HG03139 (cell line): ENCODE measurements around the gene PYY.
"Not testable (repeated sequence)": the region's sequence is repeated elsewhere in the genome, so short reads cannot be mapped to it uniquely, and the experiment has no call there.

ENCODE experiments used
- ATAC-seq: cut with Tn5 transposase; IDR thresholded peaks from one replicate; pipeline ENCODE4 v1.9.1; 2021; ENCODE audit not compliant: unreplicated experiment

The PYY gene

GRCh38 chr17:43953746-43954145 is at the start of gene PYY:
Gene PYY, minus strand, starts transcription at chr17:43953940. Its CDS starts 457 bp downstream, at chr17:43953483.
- no peak for ATAC-seq

GRCh38 chr17:44002141-44002848 is 48.6 kb upstream of the PYY start:
- no peak for ATAC-seq

- no peak for ATAC-seq
Observed at GRCh38 chr17:44001461-44001920, 47.8 kb upstream of the PYY start.

DNA sequence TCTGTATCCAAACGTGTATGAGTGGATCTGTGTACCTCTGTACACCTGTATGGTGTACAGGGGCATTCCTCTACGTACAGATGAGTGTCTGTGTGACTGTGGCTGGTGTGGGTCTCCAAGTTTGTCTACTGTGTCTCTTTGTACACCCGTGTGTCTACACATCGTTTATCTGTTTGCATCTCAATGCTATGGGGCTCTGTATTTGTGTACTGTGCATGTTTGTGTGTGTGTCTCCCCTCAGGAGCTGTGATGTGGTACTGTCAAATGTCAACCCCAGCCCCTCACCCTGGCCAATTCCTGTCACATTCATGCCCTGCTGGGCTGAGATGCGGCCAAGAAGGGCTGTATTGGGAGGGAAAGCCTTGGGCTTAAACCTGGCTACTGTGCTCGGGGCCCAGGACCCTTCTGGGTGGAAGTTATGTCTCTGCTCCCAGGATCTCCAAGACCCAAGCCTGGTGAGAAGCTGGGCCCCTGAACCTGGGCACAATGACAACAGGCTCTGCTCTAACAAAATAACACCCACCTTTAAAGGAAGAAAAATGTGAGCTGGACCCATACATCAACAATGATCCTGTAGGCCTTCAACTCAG is 47.2 kb upstream of the PYY start:
- ATAC-seq, result no peak

- no peak for ATAC-seq
Observed at GRCh38 chr17:44000141-44000860, 46.6 kb upstream of the PYY start.

- ATAC-seq, result no peak
Observed at GRCh38 chr17:43999024-43999423, 45.3 kb upstream of the PYY start.

GRCh38 chr17:43998552-43998951 is 44.8 kb upstream of the PYY start:
- no peak for ATAC-seq

DNA sequence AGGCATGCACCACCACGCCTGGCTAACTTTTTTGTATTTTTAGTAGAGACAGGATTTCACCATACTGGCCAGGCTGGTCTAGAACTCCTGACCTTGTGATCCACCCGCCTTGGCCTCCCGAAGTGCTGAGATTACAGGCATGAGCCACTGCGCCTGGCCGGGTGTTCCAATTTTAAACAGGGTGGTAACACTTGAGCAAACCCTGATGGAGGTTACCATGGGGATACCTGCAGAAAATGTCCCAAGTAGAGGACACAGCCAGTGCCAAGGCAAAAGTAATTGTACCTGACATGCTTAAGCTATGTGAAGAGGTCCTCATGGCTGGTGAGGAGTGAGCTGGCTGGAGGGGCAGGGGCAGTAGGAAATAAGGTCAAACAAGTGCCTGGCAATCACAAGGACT is 43.4 kb upstream of the PYY start:
- not testable (repeated sequence) for ATAC-seq

GRCh38 chr17:43995150-43995471 is 41.4 kb upstream of the PYY start:
- no peak for ATAC-seq

DNA sequence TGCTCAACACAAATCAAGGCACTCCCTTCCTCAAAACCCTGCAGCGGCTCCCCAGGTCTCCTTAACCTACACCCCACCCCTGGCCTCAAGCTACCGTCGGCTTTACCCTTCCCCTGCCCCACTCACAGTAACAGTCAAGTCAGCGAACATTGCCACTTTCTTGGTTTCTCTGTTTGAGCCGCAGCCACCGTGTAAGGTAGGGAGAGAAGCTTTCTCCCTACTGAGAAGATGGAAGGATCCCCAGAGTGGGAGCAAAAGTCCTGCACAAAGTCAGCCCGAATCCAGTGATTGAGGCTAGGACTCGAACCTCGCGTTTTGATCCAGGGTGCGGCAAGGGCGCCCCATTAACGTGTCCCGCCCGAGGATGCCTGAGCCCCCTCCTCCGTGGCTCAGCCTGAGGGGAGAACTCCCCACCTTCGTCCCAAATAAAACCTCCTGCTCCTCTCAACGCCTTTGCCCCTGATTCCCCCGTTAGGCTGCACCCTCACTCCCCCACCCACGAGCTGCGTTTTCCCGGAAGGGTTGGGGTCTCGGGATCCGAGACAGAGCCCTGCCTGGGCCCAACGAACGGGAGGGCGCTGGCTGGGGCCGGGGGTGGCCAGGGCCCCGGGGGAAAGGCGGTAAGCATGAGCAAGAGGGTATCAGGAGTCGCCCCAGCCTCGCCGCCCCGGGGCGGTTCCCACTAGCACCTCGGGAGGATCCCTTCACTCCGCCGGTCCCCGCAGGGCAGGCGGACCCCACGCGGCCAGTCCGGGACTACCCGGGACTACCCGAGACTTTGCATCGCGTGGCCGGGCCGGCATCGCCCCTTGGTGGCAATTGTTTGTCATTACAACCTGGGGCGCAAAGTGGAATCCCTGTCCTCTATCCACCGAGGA is 40.8 kb upstream of the PYY start:
- ATAC-seq, result no peak

DNA sequence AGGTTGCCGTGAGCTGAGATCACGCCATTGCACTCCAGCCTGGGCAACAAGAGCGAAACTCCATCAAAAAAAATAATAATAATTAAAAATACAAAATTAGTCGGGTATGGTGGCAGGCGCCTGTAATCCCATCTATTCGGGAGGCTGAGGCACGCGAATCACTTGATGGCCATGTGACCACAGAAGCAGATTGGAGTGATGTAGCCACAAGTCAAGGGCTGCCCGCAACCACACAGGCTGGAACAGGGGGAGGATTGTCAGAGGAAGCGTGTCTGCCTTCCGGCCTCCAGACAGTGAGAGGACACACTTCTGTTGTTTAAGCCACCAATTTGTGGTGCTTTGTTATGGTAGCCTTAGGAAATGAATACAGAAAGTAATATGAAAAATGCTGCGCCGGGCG is 38.9 kb upstream of the PYY start:
- no peak for ATAC-seq

DNA sequence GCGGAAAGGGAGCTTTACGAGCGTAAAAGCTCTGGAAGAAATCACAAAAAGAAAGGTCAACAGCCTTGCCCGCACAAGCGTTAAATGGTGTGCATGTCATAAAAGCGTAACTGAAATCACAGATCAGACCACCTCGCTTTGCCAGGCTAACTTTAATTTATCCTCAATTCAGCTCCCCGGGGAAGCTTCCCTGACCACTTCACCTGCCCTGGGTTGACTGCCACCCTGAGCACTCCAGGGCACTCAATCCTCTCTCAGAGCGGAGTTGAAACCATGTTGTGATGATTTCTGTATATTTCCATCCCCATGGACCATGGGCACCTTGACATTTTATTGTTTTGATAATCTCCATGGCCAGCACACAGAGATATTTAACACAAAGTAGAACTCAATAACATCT is 34.6 kb upstream of the PYY start:
- ATAC-seq, result no peak

GRCh38 chr17:43987131-43988021 is 33.6 kb upstream of the PYY start:
- ATAC-seq, result no peak

GRCh38 chr17:43986225-43986981 is 32.7 kb upstream of the PYY start:
- ATAC-seq, result no peak

DNA sequence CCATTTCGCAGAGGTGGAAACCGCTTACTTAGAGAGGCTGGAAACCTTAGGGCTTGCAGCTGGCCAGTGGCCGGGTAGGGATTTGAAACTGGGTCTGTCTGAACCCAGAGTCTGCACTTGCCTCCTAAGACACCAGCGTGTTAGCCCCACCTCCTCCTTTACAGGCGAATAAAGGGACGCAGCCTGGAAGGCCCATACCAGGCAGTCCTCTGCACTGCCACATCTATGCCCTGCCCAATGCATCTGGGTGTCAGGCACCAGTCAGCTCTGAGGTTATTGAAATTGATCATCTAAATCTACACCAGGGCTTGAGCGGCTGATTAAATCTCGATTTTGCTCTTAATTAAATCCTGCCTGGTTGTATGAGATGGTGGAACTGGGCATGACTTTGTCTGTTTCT is 30.8 kb upstream of the PYY start:
- no peak for ATAC-seq

GRCh38 chr17:43983515-43984411 is 30.0 kb upstream of the PYY start:
- ATAC-seq, result no peak

DNA sequence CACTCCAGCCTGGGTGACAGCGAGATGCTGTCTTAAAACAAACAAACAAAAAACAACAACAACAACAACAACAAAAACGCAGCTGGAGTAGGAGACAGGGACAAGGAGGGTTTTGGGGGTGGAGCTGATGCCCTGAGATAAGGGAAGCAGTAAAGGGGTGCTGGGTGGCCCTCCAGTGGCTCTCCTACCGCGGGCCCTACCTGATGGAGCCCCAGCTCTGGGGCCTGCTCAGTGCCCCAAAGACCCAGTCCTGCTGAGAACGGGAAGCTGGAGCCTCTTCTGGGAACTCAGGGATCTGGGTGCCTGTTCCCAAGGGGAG is 29.4 kb upstream of the PYY start:
- ATAC-seq, result no peak

- no peak for ATAC-seq
Observed at GRCh38 chr17:43982171-43982570, 28.4 kb upstream of the PYY start.

GRCh38 chr17:43979671-43980070 is 25.9 kb upstream of the PYY start:
- ATAC-seq, result no peak
